Tibial nerve (tissue), 4 donors: ENCODE results near the gene OPN3.

Experiments
- CTCF ChIP-seq, 5 experiments: fragments of 200-600 bp in 3 of 5; fragments of 450-650 bp in 2 of 5; sonication (generic) in 3 of 5; IDR thresholded peaks; one replicate each; pipeline ENCODE4 v1.5.1; 2016 to 2019; ENCODE audit warnings: antibody characterized with exemption in 5 of 5, mild to moderate bottlenecking in 3 of 5, moderate library complexity in 2 of 5
- EP300 ChIP-seq, 2 donors: sonication (generic); formaldehyde crosslinking; IDR thresholded peaks; one replicate each; pipeline ENCODE4 v1.6.1; 2017; ENCODE audit warnings: antibody characterized with exemption in 2 of 2, mild to moderate bottlenecking in 1 of 2
- POLR2A ChIP-seq, 2 donors: fragments of 450-650 bp; IDR thresholded peaks; one replicate each; pipeline ENCODE4 v1.6.1; 2017; ENCODE audit warnings: antibody characterized with exemption in 2 of 2, mild to moderate bottlenecking in 2 of 2, moderate library complexity in 2 of 2

- TF ChIP-seq CTCF (IDR thresholded peaks at IDR 0.05): no peak
- peak in 1 of 2 donors; percentile 18 for TF ChIP-seq EP300 (IDR thresholded peaks at IDR 0.05)
- TF ChIP-seq POLR2A (IDR thresholded peaks at IDR 0.05): no peak
Observed at GRCh38 chr1:241645199-241645598, 5.0 kb upstream of the OPN3 start.
